Common myeloid progenitor, CD34-positive (primary cell): ENCODE data around the gene FOXK1.
"Not testable (repeated sequence)": the region's sequence is repeated elsewhere in the genome, so short reads cannot be mapped to it uniquely, and the experiment has no call there.

Experiments
- CTCF ChIA-PET: fragments of 350-600 bp; sonication (Branson Sonifier 250); formaldehyde crosslinking; loops from one replicate; lab custom pipeline; 2021; ENCODE audit warnings: antibody characterized with exemption; lab: Charles Lee
- POLR2A ChIA-PET: fragments of 350-600 bp; sonication (Branson Sonifier 250); formaldehyde crosslinking; loops from one replicate; lab custom pipeline; 2021; ENCODE audit warnings: antibody characterized with exemption; lab: Charles Lee
- DNase-seq, 3 donors: peaks; one replicate each; pipeline versions ENCODE4 v3.0.0 to v3.0.0-alpha.2; 2013
- H3K27ac ChIP-seq, 2 experiments: 1 replicate in 1 of 2; 2 replicates in 1 of 2; pipeline ENCODE4 v1.7.0; 2013; ENCODE audit warnings: inconsistent platforms in 2 of 2, low read length in 2 of 2, mild to moderate bottlenecking in 2 of 2, low read depth in 1 of 2, moderate library complexity in 1 of 2; ENCODE audit not compliant: severe bottlenecking in 2 of 2, insufficient read depth in 1 of 2, poor library complexity in 1 of 2
- H3K27me3 ChIP-seq, 5 experiments: replicated peaks in 2 of 5; 1 replicate in 3 of 5; 2 replicates in 2 of 5; pipeline versions ENCODE4 v1.6.1 to v1.7.0; 2013; ENCODE audit warnings: low read length in 4 of 5, mild to moderate bottlenecking in 2 of 5, moderate library complexity in 2 of 5, inconsistent platforms in 1 of 5; ENCODE audit not compliant: insufficient read depth in 5 of 5, control insufficient read depth in 4 of 5
- H3K36me3 ChIP-seq, 4 experiments: 1 replicate in 2 of 4; 2 replicates in 2 of 4; pipeline versions ENCODE4 v1.6.1 to v1.7.0; 2013; ENCODE audit warnings: low read length in 3 of 4, control low read depth in 1 of 4, mild to moderate bottlenecking in 1 of 4; ENCODE audit not compliant: control insufficient read depth in 4 of 4, insufficient read depth in 4 of 4
- H3K4me1 ChIP-seq, 4 experiments: 1 replicate in 3 of 4; 2 replicates in 1 of 4; pipeline versions ENCODE4 v1.6.1 to v1.7.1; 2013; ENCODE audit warnings: low read length in 3 of 4, mild to moderate bottlenecking in 3 of 4, control low read depth in 1 of 4, inconsistent platforms in 1 of 4, moderate library complexity in 1 of 4; ENCODE audit not compliant: control insufficient read depth in 4 of 4, insufficient read depth in 4 of 4; ENCODE audit errors: control extremely low read depth in 1 of 4
- H3K4me3 ChIP-seq, 7 experiments: 1 replicate in 4 of 7; 2 replicates in 3 of 7; pipeline versions ENCODE4 v1.5.1 to v1.7.0; 2013; ENCODE audit warnings: mild to moderate bottlenecking in 7 of 7, low read length in 6 of 7, moderate library complexity in 6 of 7, inconsistent platforms in 2 of 7, low read depth in 2 of 7, control low read depth in 1 of 7; ENCODE audit not compliant: insufficient read depth in 4 of 7, control insufficient read depth in 1 of 7; ENCODE audit errors: extremely low read depth in 1 of 7
- H3K9me3 ChIP-seq, 5 experiments: 1 replicate in 4 of 5; 2 replicates in 1 of 5; pipeline versions ENCODE4 v1.6.1 to v1.7.1; 2013; ENCODE audit warnings: low read length in 4 of 5, mild to moderate bottlenecking in 2 of 5, inconsistent platforms in 1 of 5, low read depth in 1 of 5, moderate library complexity in 1 of 5; ENCODE audit not compliant: control insufficient read depth in 4 of 5, insufficient read depth in 2 of 5; ENCODE audit errors: control extremely low read depth in 1 of 5
- WGBS: methylation state at CpG from one replicate; pipeline ENCODE4 v1.1.5; 2013; ENCODE audit not compliant: insufficient coverage; 5-methylcytosine and 5-hydroxymethylcytosine counted together

The FOXK1 gene

GRCh38 chr7:4800926-4801838 lies 119.1 kb downstream of the FOXK1 start:
- no peak overlapping the region for H3K4me3 ChIP-seq
- H3K4me1 ChIP-seq = peaks cover 0 to 3% (median 1%) of the 10 kb centered on the region in 4 experiments
- DNase-seq = no peak
- POLR2A ChIA-PET = no interaction called here
- CTCF ChIA-PET = interaction anchor here (0.7 to 1.5 kb wide), 5 partner anchors 9 to 107 kb away, joined by 3 to 5 read pairs (median 4); partner anchors contain the start of gene RADIL
- no peak overlapping the region for H3K27ac ChIP-seq
- no peaks in the 10 kb centered on the region for H3K27me3 ChIP-seq
- 98% methylated on average over 22 of the region's 27 CpGs for WGBS
- H3K9me3 ChIP-seq = no peaks in the 10 kb centered on the region
- no peaks in the 10 kb centered on the region for H3K36me3 ChIP-seq

- WGBS = 98% methylated on average over 18 of the region's 18 CpGs
- ChIA-PET POLR2A (no interaction called here), CTCF (interaction anchor here (0.7 to 1.2 kb wide), 4 partner anchors 9 to 107 kb away, joined by 3 to 5 read pairs (median 4); partner anchors contain the start of gene RADIL)
- no peaks in the 10 kb centered on the region for H3K9me3 ChIP-seq
- no peak overlapping the region for H3K27ac ChIP-seq
- no peaks in the 10 kb centered on the region for H3K27me3 ChIP-seq
- H3K4me1 ChIP-seq = peaks cover 0 to 4% (median 2%) of the 10 kb centered on the region in 4 experiments
- no peak for DNase-seq
- H3K36me3 ChIP-seq = no peaks in the 10 kb centered on the region
- no peak overlapping the region for H3K4me3 ChIP-seq
Observed at GRCh38 chr7:4801839-4802231, 119.7 kb downstream of the FOXK1 start.

- H3K27ac ChIP-seq, H3K27me3 ChIP-seq, POLR2A ChIA-PET, CTCF ChIA-PET, H3K4me3 ChIP-seq, DNase-seq, H3K36me3 ChIP-seq, H3K9me3 ChIP-seq: not testable (repeated sequence)
- 93% methylated on average over 12 of the region's 23 CpGs for WGBS
- H3K4me1 ChIP-seq = peaks cover 0 to 12% (median 4%) of the 10 kb centered on the region in 4 experiments
Observed at GRCh38 chr7:4802577-4802976, 120.5 kb downstream of the FOXK1 start.

- Histone ChIP-seq H3K27ac (no peak overlapping the region), H3K4me3 (no peak overlapping the region), H3K27me3 (no peaks in the 10 kb centered on the region), H3K36me3 (no peaks in the 10 kb centered on the region), H3K4me1 (peaks cover 0 to 22% (median 9%) of the 10 kb centered on the region in 4 experiments), H3K9me3 (no peaks in the 10 kb centered on the region)
- 95% methylated on average over 40 of the region's 41 CpGs for WGBS
- ChIA-PET POLR2A (no interaction called here), CTCF (interaction anchor here (0.6 to 1.0 kb wide), 2 partner anchors 21 to 80 kb away, joined by 3 read pairs; partner anchors contain the start of gene RADIL)
- DNase-seq = no peak
Observed at GRCh38 chr7:4803397-4804241, 121.5 kb downstream of the FOXK1 start.

GRCh38 chr7:4805110-4805983 lies 123.3 kb downstream of the FOXK1 start:
- ChIA-PET POLR2A (no interaction called here), CTCF (interaction anchor here (1.0 to 5.0 kb wide), 4 partner anchors 8 to 280 kb away, joined by 3 to 17 read pairs (median 4); no protein-coding TSS in a partner anchor)
- Histone ChIP-seq H3K27me3 (no peaks in the 10 kb centered on the region), H3K9me3 (no peaks in the 10 kb centered on the region), H3K4me1 (peaks cover 0 to 31% (median 20%) of the 10 kb centered on the region in 4 experiments), H3K27ac (no peak overlapping the region), H3K36me3 (no peaks in the 10 kb centered on the region), H3K4me3 (no peak overlapping the region)
- WGBS = 87% methylated on average over 26 of the region's 29 CpGs
- DNase-seq = no peak

GRCh38 chr7:4805984-4806300 lies 123.8 kb downstream of the FOXK1 start:
- WGBS = 67% methylated on average over 8 of the region's 8 CpGs
- Histone ChIP-seq H3K9me3 (no peaks in the 10 kb centered on the region), H3K4me3 (no peak overlapping the region), H3K4me1 (peaks cover 0 to 31% (median 20%) of the 10 kb centered on the region in 4 experiments), H3K36me3 (no peaks in the 10 kb centered on the region), H3K27me3 (no peaks in the 10 kb centered on the region), H3K27ac (no peak overlapping the region)
- ChIA-PET CTCF (interaction anchor here (1.4 to 5.0 kb wide), 3 partner anchors 9 to 14 kb away, joined by 3 to 17 read pairs (median 6); no protein-coding TSS in a partner anchor), POLR2A (no interaction called here)
- DNase-seq = no peak
